ENCODE measurements around the gene IFNAR1. TPM values are rescaled to one million over a fixed set of nuclear protein-coding genes. Genes with fewer than 3 reads are reported as not detected.

IFNAR1 gene
- total RNA-seq, 3 donors from 2014 or later: 30.2 to 44.8 (median 42.9) TPM

DNA sequence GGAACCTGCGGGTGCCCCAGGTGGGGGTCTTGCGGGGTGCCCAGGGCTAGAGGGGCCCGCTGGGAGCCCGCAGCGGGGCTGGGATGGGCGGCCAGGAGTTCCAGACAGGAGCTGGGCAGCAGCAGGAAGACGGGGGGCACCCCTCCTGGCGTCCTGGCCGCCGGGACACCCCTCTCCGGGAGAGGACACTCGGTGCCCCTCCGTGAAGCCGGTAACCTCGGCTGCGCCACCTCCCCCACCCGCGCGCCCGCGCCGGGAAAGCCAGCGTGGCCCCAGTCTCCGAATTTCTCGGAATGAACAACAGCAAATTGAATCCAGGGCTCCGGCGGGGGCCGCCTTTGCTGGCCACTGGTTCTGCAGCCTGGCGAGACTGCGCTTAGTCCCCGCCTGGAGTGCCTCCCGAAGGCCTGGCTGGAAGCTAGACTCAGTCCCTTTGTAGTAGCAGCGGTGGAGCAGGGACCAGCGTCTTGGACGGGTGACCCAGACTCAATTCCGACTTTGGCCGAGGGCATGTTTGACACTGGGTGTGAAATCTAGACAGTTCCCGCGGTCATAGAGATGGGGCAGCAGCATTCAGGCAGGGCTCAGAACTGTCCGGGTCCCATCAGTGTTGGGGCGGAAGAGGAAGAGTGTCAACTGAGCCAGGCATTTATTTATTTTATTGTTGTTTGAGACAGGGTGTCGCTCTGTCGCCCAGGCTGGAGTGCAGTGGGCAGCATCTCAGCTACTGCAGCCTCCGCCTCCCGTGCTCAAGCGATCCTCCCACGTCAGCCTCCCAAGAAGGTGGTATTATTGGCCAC is 79.2 kb downstream of the IFNAR1 start:
- H3K36me3 ChIP-seq: no peaks in the 10 kb centered on the region
- peak; percentile 29 to 68 for DNase-seq (ENCODE audit: low spot score in 2 of 2)
- intact Hi-C loops (cut with DNase I; ENCODE audit: low total_unique reads): no loop called here

DNA sequence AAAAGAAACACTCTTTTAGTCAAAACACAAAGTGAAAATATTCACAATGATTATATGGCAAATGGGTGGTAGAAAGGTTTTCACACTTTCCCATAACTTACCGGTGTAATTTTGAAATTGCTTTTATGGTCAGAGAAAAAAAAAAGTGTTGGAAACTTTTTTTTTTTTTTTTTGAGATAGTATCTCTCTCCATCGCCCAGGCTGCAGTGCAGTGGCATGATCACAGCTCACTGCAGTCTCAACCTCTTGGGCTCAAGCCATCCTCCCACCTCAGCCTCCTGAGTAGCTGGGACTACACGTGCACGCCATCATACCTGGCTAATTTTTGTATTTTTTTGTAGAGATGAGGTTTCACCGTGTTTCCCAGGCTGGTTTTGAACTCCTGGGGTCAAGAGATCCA is 81.7 kb downstream of the IFNAR1 start:
- no peaks in the 10 kb centered on the region for H3K9me3 ChIP-seq
- H3K4me1 ChIP-seq: peaks cover 0 to 12% of the 10 kb centered on the region in 2 donors
- intact Hi-C loops (cut with DNase I; ENCODE audit: low total_unique reads): no loop called here
- H3K36me3 ChIP-seq: no peaks in the 10 kb centered on the region
- TF ChIP-seq POLR2A (IDR thresholded peaks at IDR 0.05) (no peak), POLR2AphosphoS5 (IDR thresholded peaks at IDR 0.05) (no peak)
- TF ChIP-seq, protein P1, sequence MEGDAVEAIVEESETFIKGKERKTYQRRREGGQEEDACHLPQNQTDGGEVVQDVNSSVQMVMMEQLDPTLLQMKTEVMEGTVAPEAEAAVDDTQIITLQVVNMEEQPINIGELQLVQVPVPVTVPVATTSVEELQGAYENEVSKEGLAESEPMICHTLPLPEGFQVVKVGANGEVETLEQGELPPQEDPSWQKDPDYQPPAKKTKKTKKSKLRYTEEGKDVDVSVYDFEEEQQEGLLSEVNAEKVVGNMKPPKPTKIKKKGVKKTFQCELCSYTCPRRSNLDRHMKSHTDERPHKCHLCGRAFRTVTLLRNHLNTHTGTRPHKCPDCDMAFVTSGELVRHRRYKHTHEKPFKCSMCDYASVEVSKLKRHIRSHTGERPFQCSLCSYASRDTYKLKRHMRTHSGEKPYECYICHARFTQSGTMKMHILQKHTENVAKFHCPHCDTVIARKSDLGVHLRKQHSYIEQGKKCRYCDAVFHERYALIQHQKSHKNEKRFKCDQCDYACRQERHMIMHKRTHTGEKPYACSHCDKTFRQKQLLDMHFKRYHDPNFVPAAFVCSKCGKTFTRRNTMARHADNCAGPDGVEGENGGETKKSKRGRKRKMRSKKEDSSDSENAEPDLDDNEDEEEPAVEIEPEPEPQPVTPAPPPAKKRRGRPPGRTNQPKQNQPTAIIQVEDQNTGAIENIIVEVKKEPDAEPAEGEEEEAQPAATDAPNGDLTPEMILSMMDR (IDR thresholded peaks at IDR 0.05): no peak
- H3K27ac ChIP-seq: no peak overlapping the region
- no peaks in the 10 kb centered on the region for H3K27me3 ChIP-seq
- no peak for DNase-seq (ENCODE audit: low spot score in 2 of 2)
- no peak overlapping the region for H3K4me3 ChIP-seq

More for the DNA sequence above, 79.2 kb downstream of the IFNAR1 start:
- Histone ChIP-seq H3K27me3 (no peaks in the 10 kb centered on the region), H3K9me3 (no peaks in the 10 kb centered on the region), H3K27ac (peak overlapping the region; percentile 99 to 100), H3K4me3 (peak overlapping the region; percentile 91 to 99 (median 97)), H3K4me1 (peaks cover 0 to 12% of the 10 kb centered on the region in 2 donors)
- TF ChIP-seq, protein P1 (IDR thresholded peaks at IDR 0.05): no peak
- TF ChIP-seq POLR2AphosphoS5 (IDR thresholded peaks at IDR 0.05): peak in 2 of 3 donors; percentile 16 to 62

Other genes with a start within 250 kb of the IFNAR1 start
- gene IFNAR2, start 95.0 kb upstream of the IFNAR1 start, total RNA-seq: 10 to 100 TPM; 10.4 to 16.5 (median 15.1) TPM
- 10 to 100 TPM; 31.0 to 39.5 (median 31.8) TPM for gene IL10RB, start 58.6 kb upstream of the IFNAR1 start, total RNA-seq
- gene IFNGR2, start 78.4 kb downstream of the IFNAR1 start, total RNA-seq: 10 to 100 TPM; 61.6 to 76.7 (median 70.8) TPM
- 10 to 100 TPM; 88.8 to 92.8 (median 91.8) TPM for gene TMEM50B, start 155.0 kb downstream of the IFNAR1 start, total RNA-seq
- gene DNAJC28, start 166.7 kb downstream of the IFNAR1 start, total RNA-seq: 1 to 10 TPM; 2.0 to 3.0 (median 2.2) TPM
- gene GART, start 217.1 kb downstream of the IFNAR1 start, total RNA-seq: 10 to 100 TPM; 80.6 to 90.8 (median 89.4) TPM
- 100 to 1,000 TPM; 265 to 355 (median 330) TPM for gene SON, start 218.1 kb downstream of the IFNAR1 start, total RNA-seq

Measured in breast epithelium (tissue), 4 donors.